Lower leg skin (tissue), 3 donors: ENCODE data around the gene PRKAA1.

Source experiments
- POLR2A ChIP-seq, 2 donors: fragments of 450-650 bp; IDR thresholded peaks; one replicate each; pipeline ENCODE4 v1.6.1; 2016 to 2017; ENCODE audit warnings: antibody characterized with exemption in 2 of 2, mild to moderate bottlenecking in 1 of 2, moderate library complexity in 1 of 2
- TF ChIP-seq, protein P1 (sequence below), 3 donors: fragments of 450-650 bp; IDR thresholded peaks; one replicate each; pipeline ENCODE4 v1.5.1; 2016; ENCODE audit warnings: antibody characterized with exemption in 3 of 3, mild to moderate bottlenecking in 3 of 3, moderate library complexity in 2 of 3

DNA sequence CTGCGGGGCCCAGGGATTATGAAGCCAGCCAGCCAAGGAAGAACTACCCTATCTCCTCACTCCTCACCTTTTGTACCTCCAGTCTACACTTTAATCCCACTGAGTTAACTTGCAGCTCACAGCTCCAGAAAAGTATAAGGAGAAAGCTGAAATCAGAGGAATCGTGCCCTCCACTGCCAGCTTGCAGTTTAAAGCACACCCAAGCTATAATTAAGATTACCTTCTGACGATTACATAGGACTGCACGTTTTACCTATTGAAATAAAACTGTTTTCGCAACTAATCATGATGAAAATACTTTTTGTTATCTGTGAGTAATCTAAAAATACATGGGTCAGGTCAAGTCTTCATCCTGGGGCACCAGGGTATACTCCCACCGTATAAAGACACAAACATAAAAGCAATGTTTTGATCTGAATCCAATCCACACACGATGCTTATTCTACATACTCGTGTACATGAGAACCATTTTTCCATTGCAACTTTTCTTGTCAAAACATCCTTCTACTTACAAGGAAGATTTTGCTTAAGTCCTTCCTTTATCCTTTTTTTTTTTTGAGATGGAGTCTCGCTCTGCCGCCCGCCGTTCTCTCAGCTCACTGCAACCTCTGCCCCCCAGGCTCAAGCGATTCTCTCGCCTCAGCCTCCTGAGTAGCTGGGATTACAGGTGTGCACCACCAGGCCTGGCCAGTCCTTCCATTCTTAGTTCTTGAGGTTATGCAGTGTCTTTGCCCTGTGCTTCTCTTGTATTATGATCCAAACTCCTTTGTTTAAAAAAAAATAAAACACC lies 29.2 kb upstream of the PRKAA1 start:
- TF ChIP-seq, protein P1, sequence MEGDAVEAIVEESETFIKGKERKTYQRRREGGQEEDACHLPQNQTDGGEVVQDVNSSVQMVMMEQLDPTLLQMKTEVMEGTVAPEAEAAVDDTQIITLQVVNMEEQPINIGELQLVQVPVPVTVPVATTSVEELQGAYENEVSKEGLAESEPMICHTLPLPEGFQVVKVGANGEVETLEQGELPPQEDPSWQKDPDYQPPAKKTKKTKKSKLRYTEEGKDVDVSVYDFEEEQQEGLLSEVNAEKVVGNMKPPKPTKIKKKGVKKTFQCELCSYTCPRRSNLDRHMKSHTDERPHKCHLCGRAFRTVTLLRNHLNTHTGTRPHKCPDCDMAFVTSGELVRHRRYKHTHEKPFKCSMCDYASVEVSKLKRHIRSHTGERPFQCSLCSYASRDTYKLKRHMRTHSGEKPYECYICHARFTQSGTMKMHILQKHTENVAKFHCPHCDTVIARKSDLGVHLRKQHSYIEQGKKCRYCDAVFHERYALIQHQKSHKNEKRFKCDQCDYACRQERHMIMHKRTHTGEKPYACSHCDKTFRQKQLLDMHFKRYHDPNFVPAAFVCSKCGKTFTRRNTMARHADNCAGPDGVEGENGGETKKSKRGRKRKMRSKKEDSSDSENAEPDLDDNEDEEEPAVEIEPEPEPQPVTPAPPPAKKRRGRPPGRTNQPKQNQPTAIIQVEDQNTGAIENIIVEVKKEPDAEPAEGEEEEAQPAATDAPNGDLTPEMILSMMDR (IDR thresholded peaks at IDR 0.05) = no peak
- no peak for TF ChIP-seq POLR2A (IDR thresholded peaks at IDR 0.05)
